SK-N-MC (cell line): ENCODE results near the gene NRGN.

Source experiments
- EZH2 ChIP-seq: fragments of 200-600 bp; sonication (generic); IDR thresholded peaks from one replicate; pipeline ENCODE4 v1.6.1; 2017; ENCODE audit warnings: antibody characterized with exemption
- POLR2AphosphoS5 ChIP-seq: IDR thresholded peaks from 2 replicates; pipeline ENCODE4 v1.6.1; 2012; ENCODE audit warnings: mild to moderate bottlenecking, low read depth, low read length, borderline replicate concordance

DNA sequence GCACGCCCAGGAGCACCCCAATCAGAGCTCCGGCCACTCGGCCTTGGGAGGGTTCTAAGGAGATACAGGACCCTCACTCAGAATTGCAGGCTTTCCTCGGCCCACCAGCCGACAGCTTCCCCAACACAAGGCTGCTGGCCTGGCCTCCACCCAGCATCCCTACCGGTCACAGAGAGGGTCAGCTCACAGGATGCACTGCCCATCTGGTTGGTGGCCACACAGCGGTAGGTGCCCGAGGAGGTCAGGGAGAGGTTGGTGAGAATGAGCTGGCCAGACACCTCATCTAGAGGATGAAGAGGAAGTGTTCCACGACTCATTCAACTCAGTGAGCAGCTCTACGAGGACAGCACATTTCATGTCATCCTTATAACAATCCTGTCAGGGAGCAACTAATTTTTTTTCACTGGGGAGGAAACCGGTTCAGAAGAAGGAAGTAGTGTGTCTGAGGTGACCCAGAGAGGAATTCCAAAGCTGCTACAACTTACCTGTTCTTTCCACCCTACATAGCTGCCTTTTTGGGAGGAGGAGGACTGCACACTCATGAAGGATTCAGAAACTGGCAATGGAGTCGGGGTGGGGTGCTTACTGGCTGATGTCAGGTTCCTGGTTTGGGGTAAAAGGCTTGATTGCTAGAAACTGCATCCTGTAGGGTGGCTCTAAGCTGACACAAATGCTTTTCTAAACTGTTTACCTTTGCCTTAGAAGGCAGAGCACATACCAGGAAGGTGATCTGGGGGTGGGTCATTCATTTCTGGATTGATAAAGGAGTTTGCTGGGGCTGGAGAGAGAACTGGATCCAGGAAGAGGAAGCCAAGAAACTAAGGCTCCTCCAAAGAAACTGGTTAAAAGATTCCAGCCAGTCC lies 9.0 kb downstream of the NRGN start:
- TF ChIP-seq POLR2AphosphoS5 (no peak), EZH2 (no peak)
